HL-60/S4 treated with retinoic acid at 250 ng/mL for 4 days and 3 days (cell line): ENCODE data around the gene TTYH2.
"Not testable (repeated sequence)": the region's sequence is repeated elsewhere in the genome, so short reads cannot be mapped to it uniquely, and the experiment has no call there.

Experiments
- in situ Hi-C: fragments of 300-500 bp; cut with MboI; formaldehyde crosslinking; loops from 2 replicates; pipeline ENCODE4 v1.7.0; 2022; ENCODE audit warnings: low sequenced_read_pairs

TTYH2 gene

GRCh38 chr17:74251051-74251450 is 37.7 kb downstream of the TTYH2 start:
- in situ Hi-C loops, result no loop called here

DNA sequence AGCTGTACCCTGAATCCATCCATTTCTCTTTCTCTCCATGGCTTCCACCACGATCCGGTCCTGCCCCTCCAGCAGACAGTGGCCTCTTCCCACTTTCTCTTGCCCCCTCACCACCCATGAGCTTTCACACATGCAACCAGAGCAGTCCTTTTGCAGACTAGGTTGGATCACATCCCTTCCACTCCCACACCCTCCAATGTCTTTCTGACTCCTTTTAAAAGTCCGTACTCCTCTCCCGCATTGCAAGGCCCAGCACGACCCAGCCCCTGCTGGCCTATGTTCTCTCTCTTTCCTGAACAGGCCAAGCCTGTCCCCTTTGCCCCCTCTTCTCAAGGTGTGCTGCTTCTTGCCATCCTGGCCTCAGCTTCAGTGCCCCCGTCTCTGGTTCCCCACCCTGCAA is 38.2 kb downstream of the TTYH2 start:
- in situ Hi-C loops, result no loop called here

- in situ Hi-C loops, result no loop called here
Observed at GRCh38 chr17:74252211-74252610, 38.8 kb downstream of the TTYH2 start.

DNA sequence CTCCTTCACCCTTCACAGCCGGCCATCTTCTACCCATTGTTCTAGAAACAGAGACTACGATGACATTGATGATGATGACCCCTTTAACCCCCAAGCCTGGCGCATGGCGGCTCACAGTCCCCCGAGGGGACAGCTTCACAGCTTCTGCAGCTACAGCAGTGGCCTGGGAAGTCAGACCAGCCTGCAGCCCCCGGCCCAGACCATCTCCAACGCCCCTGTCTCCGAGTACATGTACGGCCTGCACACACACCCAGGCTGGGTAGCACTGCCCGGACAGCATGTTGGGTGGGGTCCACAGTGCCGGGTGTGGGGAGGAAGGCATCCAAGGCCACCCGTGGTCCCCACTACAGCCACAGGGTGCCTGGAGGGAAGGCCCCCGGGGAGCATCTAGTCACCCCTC is 39.7 kb downstream of the TTYH2 start:
- in situ Hi-C loops, result no loop called here

DNA sequence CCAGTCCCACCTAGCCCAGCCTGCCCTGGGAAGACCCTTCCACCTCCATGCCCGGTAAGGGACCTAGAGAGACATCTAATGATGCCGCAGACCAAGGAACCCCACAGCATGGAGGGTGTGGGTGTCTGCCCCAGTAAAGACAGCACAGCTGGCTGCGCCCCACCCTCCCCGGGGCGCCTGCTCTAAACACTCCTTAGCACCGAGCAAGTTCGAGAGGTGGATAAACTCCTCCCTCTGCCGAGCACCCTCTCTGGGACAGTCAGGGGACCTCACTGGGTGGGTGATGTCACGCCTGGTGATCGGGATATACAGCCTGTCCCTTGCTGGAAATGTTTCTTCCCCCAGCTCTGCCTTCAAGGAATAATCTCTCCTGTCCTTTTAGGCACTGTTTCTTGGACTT is 43.9 kb downstream of the TTYH2 start:
- in situ Hi-C loops, result no loop called here

DNA sequence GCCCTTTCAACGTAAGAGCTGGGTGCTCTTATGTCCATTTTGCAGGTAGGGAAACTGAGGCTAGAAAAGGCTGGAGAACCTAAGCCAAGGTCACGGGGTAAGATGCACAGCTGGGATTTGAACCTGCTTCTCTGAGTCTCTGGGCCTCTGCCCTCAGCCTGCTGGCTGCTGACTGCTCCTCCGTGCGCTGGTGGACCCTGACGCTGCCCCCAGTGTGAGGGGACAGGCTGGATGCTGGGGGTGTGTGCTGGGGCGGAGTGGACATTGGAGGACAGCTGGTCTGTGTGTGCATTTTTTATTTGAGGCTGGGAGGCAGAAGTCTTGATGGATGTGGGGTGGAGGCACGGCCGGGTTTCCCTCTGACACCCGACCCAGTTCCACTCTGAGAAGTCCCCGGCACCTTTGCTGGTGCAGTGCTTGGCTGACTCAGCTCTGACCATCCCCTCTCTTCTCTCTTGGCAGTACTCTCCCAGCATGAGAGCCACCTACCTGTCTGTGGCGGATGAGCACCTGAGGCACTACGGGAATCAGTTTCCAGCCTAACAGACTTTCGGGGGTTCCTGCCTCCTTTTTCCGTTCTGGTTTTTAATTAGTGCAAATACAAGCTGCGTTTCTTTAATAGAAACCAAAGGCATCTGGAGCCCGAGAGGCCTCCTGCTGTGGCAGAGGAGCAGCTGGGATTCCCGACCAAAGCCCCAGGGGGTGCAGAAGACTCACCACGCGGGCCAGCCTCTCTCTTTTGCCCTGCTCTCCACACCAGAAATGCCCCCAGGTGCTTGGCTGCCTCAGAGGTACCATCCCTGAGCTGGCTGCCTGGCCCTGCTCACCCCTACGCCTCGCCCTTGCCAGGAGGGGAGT is 46.5 kb downstream of the TTYH2 start:
- in situ Hi-C loops, result no loop called here

DNA sequence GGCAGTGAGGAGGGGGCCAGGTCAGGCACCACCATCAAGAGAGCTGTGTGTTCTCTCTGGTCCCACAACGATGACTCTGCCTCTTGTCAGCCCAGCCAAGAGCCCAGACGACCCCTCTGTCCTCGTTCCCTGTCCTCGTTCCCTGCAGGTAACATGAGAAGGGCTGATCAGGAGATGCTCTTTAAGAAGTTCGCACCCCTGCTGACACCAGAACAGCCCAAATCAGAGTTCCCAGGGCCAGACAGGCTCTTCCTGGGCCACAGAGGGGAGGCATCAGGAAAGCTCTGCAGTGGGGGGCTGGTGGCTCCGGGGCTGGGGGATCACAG is 47.1 kb downstream of the TTYH2 start:
- in situ Hi-C loops, result no loop called here

DNA sequence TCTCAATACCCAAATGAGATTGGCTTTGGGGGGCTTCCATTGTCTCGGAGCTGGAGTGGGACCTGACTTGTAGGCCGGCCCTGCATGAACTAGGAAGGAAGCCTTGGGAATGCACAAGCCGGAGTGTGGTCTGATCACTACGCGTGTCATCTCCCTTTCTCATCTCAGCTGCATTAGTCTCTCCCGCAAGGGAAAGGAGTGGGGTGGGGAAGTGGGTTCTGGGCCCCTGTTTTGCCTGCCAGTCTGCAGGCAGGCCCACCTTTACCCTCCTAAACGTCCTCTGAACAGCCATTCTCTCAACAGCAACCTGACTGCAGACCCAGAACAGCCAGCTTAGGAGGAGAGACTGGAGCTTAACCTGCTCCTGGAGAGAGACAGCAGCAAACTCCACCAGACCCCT is 49.2 kb downstream of the TTYH2 start:
- in situ Hi-C loops, result no loop called here

- in situ Hi-C loops, result not testable (repeated sequence)
Observed at GRCh38 chr17:74267054-74267453, 53.7 kb downstream of the TTYH2 start.

GRCh38 chr17:74267579-74267978 is 54.2 kb downstream of the TTYH2 start:
- in situ Hi-C loops, result no loop called here

- in situ Hi-C loops, result no loop called here
Observed at GRCh38 chr17:74267987-74268499, 54.7 kb downstream of the TTYH2 start.

DNA sequence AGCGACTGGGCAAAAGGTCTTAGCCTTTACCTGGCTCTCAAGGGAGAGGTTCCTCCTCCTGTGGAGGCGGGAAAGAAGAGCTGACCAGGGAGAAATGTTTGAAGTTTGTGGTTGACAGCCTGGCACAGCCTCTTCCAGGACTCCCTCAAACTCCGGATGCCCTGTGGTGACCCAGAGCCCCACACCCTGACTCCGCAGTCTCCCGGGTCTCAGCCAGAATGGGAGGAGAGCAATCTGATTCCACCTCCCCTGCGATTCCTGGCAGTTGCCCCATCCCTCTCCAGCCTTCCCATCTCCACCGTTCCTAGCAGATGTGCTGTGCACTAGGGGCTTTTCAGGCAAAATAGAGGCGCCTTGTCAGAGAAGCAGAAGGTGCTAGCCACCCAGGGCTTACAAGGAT is 55.2 kb downstream of the TTYH2 start:
- in situ Hi-C loops, result no loop called here

DNA sequence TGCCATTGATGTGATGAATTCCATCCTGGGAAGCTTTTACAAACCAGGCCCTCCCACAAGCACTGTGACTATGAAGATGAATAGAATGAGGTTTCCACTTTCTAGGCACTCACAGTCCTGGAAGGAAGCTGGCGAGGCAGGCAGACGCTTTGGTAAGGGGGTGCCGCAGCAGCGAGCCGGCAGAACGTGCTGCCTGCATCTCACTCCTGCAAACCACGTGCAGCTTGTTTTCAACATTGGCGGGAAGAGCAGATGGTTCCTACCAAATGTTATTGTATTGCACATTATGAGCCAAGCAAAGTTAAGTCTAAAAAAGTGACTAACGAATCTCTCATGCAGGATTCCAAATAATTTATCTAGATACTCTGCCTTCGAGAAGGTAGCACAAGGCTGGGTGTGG is 57.0 kb downstream of the TTYH2 start:
- in situ Hi-C loops, result loop anchor here (10.0 kb wide), 1 partner anchor 56 kb away; the partner anchor contains the start of gene TTYH2

GRCh38 chr17:74271281-74271680 is 57.9 kb downstream of the TTYH2 start:
- in situ Hi-C loops, result loop anchor here (10.0 kb wide), 1 partner anchor 56 kb away; the partner anchor contains the start of gene TTYH2

- in situ Hi-C loops, result loop anchor here (10.0 kb wide), 1 partner anchor 57 kb away; the partner anchor contains the start of gene TTYH2
Observed at GRCh38 chr17:74271901-74272561, 58.7 kb downstream of the TTYH2 start.

GRCh38 chr17:74272731-74273201 is 59.4 kb downstream of the TTYH2 start:
- in situ Hi-C loops, result loop anchor here (10.0 kb wide), 1 partner anchor 58 kb away; the partner anchor contains the start of gene TTYH2

DNA sequence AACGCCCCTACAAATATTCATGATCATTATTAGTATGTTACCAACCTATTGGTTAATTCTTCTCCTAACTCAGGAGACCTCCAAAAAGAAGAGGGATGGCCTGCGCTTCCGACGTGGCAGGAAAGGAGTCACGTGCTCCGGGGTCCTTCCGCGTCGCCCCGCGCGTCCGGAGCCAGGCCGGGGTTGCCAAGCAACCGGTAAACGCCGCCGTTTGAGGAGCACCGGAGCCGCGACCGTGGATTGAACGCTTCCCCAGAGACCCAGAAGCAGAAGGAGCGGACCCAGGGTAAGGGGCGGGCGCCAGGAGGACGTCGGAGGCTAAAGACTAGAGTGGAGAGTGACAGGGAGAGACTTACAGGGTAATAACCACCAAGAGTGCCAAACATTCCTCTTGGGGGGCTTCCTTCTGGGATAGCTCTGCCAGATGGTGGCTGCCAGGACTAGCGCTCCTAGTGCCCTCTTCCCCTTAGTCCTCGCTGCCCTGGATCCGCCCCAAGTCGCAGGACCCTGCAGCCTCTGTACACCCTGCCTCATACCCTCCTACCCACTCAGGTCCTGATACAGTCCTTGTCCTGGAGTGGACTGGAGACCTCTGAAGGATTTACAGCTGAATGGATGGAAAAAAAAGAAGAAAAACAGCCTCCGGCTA is 60.8 kb downstream of the TTYH2 start, which contains the start of gene DNAI2:
Gene DNAI2 (plus strand): TSS at position 175 of the 649 bp plus-strand sequence. CDS start 7,584 bp downstream, outside the sequence.
- in situ Hi-C loops, result loop anchor here (10.0 kb wide), 1 partner anchor 59 kb away; the partner anchor contains the start of gene TTYH2

DNA sequence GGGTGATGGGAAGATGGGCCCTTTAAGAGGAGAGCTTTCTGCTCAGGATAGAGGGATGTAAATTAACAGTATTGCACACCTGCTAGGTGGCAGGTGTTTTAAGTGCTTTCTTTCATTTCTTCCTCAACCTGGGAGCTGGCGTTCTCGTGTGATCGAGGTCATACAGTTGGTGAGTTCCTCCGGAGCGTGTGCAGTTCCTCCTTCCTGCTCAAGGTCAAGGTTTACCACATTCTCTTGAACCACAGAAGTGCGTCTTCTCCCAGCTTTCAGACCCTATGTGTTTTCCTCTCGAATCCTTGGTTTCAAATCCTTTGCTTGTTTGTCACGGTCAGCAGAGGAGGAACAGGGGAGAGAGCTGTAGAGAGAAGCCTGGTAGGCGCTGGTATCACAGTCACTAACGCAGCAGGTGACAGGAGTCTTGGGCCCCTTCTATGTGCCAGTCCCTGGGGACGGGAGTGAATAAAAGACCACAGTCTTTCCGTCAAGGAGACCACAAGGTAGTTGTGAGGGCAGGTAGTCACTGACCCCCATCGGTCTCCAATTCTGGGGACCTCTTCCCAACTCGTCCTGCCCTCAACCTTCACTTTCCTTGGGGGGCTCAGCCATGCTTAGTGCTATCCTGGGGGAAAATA is 61.5 kb downstream of the TTYH2 start:
- in situ Hi-C loops, result loop anchor here (10.0 kb wide), 1 partner anchor 60 kb away; the partner anchor contains the start of gene TTYH2

- in situ Hi-C loops, result loop anchor here (10.0 kb wide), 1 partner anchor 61 kb away; the partner anchor contains the start of gene TTYH2
Observed at GRCh38 chr17:74276051-74276476, 62.7 kb downstream of the TTYH2 start.

GRCh38 chr17:74276541-74277009 is 63.2 kb downstream of the TTYH2 start:
- in situ Hi-C loops, result loop anchor here (10.0 kb wide), 1 partner anchor 62 kb away; the partner anchor contains the start of gene TTYH2
